ENCODE measurements around the gene ARHGEF12.

ARHGEF12 gene

DNA sequence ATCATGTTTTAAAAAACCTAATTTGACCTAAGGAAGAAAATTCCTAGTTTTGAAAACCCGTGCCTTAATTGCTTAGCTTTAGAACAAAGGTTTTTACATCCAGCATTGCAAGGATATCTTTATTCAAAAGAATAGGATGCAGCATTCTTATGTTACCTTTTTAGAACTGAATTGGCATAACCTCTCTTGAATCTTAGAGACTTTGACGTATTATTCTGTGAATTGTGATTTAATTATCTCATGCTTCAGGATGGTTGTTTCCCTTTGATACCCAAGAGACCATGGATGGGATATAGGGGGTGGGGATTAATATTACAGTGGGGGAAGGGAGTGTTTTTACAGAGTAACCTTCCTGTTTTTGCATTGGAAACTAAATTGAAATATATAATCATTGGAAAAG is 49.4 kb downstream of the ARHGEF12 start:
- TF ChIP-seq, protein P1, sequence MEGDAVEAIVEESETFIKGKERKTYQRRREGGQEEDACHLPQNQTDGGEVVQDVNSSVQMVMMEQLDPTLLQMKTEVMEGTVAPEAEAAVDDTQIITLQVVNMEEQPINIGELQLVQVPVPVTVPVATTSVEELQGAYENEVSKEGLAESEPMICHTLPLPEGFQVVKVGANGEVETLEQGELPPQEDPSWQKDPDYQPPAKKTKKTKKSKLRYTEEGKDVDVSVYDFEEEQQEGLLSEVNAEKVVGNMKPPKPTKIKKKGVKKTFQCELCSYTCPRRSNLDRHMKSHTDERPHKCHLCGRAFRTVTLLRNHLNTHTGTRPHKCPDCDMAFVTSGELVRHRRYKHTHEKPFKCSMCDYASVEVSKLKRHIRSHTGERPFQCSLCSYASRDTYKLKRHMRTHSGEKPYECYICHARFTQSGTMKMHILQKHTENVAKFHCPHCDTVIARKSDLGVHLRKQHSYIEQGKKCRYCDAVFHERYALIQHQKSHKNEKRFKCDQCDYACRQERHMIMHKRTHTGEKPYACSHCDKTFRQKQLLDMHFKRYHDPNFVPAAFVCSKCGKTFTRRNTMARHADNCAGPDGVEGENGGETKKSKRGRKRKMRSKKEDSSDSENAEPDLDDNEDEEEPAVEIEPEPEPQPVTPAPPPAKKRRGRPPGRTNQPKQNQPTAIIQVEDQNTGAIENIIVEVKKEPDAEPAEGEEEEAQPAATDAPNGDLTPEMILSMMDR (IDR thresholded peaks at IDR 0.05; ENCODE audit: poor library complexity, severe bottlenecking) = no peak
- Histone ChIP-seq H3K36me3 (ENCODE audit: low read depth) (no peaks in the 10 kb centered on the region), H3K4me3 (ENCODE audit: severe bottlenecking) (no peak overlapping the region), H3K27ac (ENCODE audit: poor library complexity, severe bottlenecking) (no peak overlapping the region), H3K27me3 (ENCODE audit: insufficient read depth, poor library complexity, severe bottlenecking) (no peaks in the 10 kb centered on the region), H3K9me3 (ENCODE audit: severe bottlenecking) (no peaks in the 10 kb centered on the region), H3K4me1 (ENCODE audit: insufficient read depth, poor library complexity, severe bottlenecking) (peaks cover 37% of the 10 kb centered on the region)
- no peak for ATAC-seq (ENCODE audit: low read depth)
- no peak for DNase-seq (ENCODE audit: low spot score)

DNA sequence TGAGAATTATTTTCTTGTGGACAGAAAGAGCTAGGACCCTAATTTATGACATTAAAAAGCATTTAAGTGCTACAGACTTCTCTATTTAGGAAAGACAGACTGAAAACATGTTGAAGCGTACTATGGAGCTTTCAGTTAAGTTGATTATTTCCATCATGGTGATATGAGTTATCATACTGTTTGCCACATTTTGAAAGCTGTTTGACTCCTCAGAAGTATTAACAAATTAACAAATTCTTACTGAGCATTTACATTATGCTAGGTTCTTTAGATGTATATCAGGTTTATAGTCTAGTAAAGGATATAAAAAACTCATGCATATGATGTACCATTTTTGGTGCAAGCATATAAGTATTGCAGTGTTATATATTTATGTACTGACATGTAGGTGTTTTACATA is 50.1 kb downstream of the ARHGEF12 start:
- no peaks in the 10 kb centered on the region for H3K36me3 ChIP-seq (ENCODE audit: low read depth)
- H3K27ac ChIP-seq (ENCODE audit: poor library complexity, severe bottlenecking) = no peak overlapping the region
- H3K4me1 ChIP-seq (ENCODE audit: insufficient read depth, poor library complexity, severe bottlenecking) = peaks cover 44% of the 10 kb centered on the region
- TF ChIP-seq, protein P1 (IDR thresholded peaks at IDR 0.05; ENCODE audit: poor library complexity, severe bottlenecking) = no peak
- DNase-seq (ENCODE audit: low spot score) (no peak), ATAC-seq (ENCODE audit: low read depth) (no peak)
- no peaks in the 10 kb centered on the region for H3K9me3 ChIP-seq (ENCODE audit: severe bottlenecking)
- H3K27me3 ChIP-seq (ENCODE audit: insufficient read depth, poor library complexity, severe bottlenecking) = no peaks in the 10 kb centered on the region
- no peak overlapping the region for H3K4me3 ChIP-seq (ENCODE audit: severe bottlenecking)

DNA sequence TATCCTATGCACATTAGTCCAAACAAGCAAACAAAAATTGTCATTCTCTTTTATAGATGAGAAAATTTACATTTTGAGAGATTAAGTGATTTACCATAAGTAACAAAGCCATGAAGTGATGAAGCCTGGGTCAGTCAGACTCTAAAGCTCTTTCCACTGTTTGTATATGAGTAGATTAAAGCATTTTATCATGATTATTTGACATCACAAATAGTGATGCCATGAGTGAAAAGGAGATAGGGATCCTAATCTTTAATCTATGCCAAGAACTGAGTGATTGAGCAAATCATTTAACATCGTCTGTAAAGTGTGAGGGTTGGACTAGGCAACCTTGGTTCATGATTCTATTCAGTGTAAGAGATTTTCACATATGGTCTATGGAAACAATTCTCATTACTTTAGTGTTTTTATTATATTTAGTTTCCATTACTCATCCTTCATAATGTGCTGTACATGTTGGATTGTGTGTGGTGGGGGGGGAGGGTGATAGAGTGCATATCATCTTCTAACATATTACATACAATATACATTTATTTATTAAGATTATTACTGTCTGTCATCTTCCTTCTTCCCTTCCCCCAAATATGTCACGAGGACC is 50.7 kb downstream of the ARHGEF12 start:
- Histone ChIP-seq H3K36me3 (ENCODE audit: low read depth) (no peaks in the 10 kb centered on the region), H3K27me3 (ENCODE audit: insufficient read depth, poor library complexity, severe bottlenecking) (no peaks in the 10 kb centered on the region), H3K27ac (ENCODE audit: poor library complexity, severe bottlenecking) (no peak overlapping the region), H3K9me3 (ENCODE audit: severe bottlenecking) (no peaks in the 10 kb centered on the region), H3K4me1 (ENCODE audit: insufficient read depth, poor library complexity, severe bottlenecking) (peaks cover 44% of the 10 kb centered on the region), H3K4me3 (ENCODE audit: severe bottlenecking) (no peak overlapping the region)
- ATAC-seq (ENCODE audit: low read depth) (no peak), DNase-seq (ENCODE audit: low spot score) (no peak)
- TF ChIP-seq, protein P1 (IDR thresholded peaks at IDR 0.05; ENCODE audit: poor library complexity, severe bottlenecking) = no peak

DNA sequence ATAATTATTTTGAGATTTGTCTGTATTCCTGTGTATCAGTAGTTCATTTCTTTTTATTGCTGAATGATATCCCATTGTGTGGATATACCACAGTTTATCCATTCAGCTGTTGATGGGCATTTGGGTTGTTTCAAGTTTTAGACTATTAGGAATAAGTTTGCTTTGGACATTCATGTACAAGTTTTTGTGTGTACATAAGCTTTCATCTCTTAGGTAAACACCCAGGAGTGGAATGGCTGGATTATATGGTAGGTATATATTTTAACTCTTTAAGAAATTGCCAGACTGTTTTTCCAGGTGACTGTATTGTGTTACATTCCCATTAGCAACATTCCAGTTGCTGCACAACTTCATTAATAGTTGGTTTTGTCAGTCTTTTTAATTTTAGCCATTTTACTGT is 52.0 kb downstream of the ARHGEF12 start:
- TF ChIP-seq, protein P1 (IDR thresholded peaks at IDR 0.05; ENCODE audit: poor library complexity, severe bottlenecking) = no peak
- 0 out of 2 replicates have a peak, but pooled peaks cover under 1% of the 10 kb centered on the region for H3K36me3 ChIP-seq (ENCODE audit: low read depth)
- H3K4me1 ChIP-seq (ENCODE audit: insufficient read depth, poor library complexity, severe bottlenecking) = peaks cover 42% of the 10 kb centered on the region
- ATAC-seq (ENCODE audit: low read depth) = no peak
- no peaks in the 10 kb centered on the region for H3K27me3 ChIP-seq (ENCODE audit: insufficient read depth, poor library complexity, severe bottlenecking)
- DNase-seq (ENCODE audit: low spot score) = no peak
- H3K4me3 ChIP-seq (ENCODE audit: severe bottlenecking) = no peak overlapping the region
- no peaks in the 10 kb centered on the region for H3K9me3 ChIP-seq (ENCODE audit: severe bottlenecking)
- no peak overlapping the region for H3K27ac ChIP-seq (ENCODE audit: poor library complexity, severe bottlenecking)

Data from RWPE2 (cell line).